T-helper 17 cell (primary cell): ENCODE data around the gene ERN1. TPM values are rescaled to one million over a fixed set of nuclear protein-coding genes. Genes with fewer than 3 reads are reported as not detected.

Experiments
- ATAC-seq: fragments of 150-1000 bp; cut with Tn5 transposase; 2 replicates; pipeline ENCODE4 v1.10.0; 2021; ENCODE audit warnings: mild to moderate bottlenecking, moderate library complexity
- DNase-seq, 3 donors: peaks; one replicate each; pipeline versions ENCODE4 v3.0.0 to v3.0.0-alpha.2; 2020 to 2021
- H3K9me3 ChIP-seq: one replicate; pipeline ENCODE4 v1.7.0; 2013; ENCODE audit warnings: low read length, mild to moderate bottlenecking; ENCODE audit not compliant: control insufficient read depth, poor library complexity, severe bottlenecking
- H3K27ac Mint-ChIP-seq: one replicate; pipeline ENCODE4 v1.8.0; 2022; ENCODE audit warnings: mild to moderate bottlenecking, moderate library complexity, mixed read lengths
- H3K27me3 Mint-ChIP-seq: one replicate; pipeline ENCODE4 v1.8.0; 2022; ENCODE audit warnings: mixed read lengths
- H3K36me3 Mint-ChIP-seq: one replicate; pipeline ENCODE4 v1.8.0; 2022; ENCODE audit warnings: low read depth, mixed read lengths
- H3K4me1 Mint-ChIP-seq: one replicate; pipeline ENCODE4 v1.8.0; 2022; ENCODE audit warnings: mild to moderate bottlenecking, mixed read lengths
- H3K4me3 Mint-ChIP-seq: one replicate; pipeline ENCODE4 v1.8.0; 2022; ENCODE audit warnings: mild to moderate bottlenecking, moderate library complexity, mixed read lengths
- total RNA-seq, 4 donors: library from RNA in 2 of 4; stranded (reverse) in 2 of 4; gene quantifications; one replicate each; pipeline ENCODE4 v1.2.3 and lab custom pipeline; 2022 to 2026

ERN1 gene
- total RNA-seq, 2 donors from 2014 or later, result 185 to 196 TPM

DNA sequence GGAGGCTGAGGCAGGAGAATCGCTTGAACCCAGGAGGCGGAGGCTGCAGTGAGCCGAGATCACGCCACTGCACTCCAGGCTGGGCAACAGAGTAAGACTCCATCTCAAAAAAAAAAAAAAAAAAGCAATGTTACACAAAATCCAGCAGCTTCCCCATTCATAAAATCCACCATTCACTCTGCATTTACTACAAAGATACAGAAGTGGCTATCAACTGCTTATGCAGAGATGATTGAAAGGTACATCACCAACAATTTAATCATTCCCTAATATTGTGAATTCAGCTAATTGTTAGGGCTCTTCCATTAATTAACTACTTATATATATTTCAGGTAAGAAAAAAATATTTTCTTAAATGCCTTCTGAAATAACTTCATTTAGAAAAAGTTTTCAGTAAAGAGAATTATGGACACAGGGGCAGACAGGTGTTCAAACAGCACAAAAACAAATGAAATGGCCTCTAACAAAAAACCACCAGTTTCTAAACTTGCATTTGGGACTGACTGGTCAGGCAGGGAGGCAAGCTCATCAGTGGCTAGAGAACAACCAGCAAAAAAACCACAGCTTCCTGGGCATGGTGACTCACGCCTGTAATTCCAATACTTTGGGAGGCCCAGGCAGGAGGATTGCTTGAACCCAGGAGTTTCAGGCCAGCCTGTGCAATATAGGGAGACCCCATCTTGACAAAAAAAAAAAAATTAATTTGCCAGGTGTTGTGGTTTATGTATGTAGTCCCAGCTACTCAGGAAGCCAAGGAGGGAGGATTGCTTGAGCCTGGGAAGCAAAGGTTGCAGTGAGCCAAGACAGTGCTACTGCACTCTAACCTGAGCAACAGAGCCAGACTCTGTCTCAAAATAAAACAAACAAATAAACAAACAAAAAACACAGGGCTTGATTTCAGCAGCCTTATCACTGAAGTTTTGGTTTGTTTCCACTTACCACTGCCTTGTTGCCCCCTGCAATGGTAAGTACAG, 26.3 kb downstream of the ERN1 start:
- H3K4me1 Mint-ChIP-seq, result peaks cover 45% of the 10 kb centered on the region
- H3K4me3 Mint-ChIP-seq, result no peak overlapping the region
- H3K27ac Mint-ChIP-seq, result peak overlapping the region; percentile 29
- no peaks in the 10 kb centered on the region for H3K36me3 Mint-ChIP-seq
- no peak for DNase-seq
- H3K9me3 ChIP-seq, result no peaks in the 10 kb centered on the region
- ATAC-seq, result no peak
- no peaks in the 10 kb centered on the region for H3K27me3 Mint-ChIP-seq

DNA sequence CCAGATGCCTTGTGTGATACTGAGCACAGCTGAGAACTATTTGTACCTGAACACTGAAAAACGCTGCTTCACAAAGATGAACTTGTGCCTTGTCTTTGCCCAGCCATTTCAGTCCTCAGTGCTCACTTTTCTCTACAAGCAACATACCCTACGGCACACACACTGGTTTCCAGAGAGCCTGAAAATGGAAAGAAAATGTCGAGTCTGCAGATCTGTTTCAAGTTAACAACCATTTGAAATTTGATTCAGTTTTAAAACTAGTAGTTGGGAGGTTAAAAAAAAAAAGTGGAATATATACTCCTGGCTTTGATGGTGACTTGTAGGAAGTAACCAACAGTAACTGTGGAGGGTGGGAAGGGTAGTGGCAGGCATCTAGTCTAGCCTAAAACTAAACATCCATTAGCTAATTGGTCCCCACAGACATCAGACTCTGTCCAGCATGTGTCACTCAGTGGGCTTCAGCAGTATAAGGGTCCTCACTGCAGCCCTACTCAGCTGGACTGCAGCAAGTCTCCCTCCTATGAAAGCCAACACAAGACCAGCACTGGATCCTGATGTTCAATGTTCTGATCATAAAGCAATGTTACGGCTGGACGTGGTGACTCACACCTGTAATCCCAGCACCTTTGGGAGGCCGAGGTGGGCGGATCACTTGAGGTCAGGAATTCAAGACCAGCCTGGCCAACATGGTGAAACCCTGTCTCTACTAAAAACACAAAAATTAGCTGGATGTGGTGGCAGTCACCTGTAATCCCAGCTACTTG, 27.1 kb downstream of the ERN1 start:
- peak overlapping the region; percentile 21 for H3K27ac Mint-ChIP-seq
- H3K9me3 ChIP-seq, result no peaks in the 10 kb centered on the region
- peaks cover 47% of the 10 kb centered on the region for H3K4me1 Mint-ChIP-seq
- ATAC-seq (no peak), DNase-seq (no peak)
- no peaks in the 10 kb centered on the region for H3K27me3 Mint-ChIP-seq
- H3K4me3 Mint-ChIP-seq, result no peak overlapping the region
- no peaks in the 10 kb centered on the region for H3K36me3 Mint-ChIP-seq

- Mint-ChIP-seq H3K27me3 (no peaks in the 10 kb centered on the region), H3K4me3 (no peak overlapping the region), H3K4me1 (peaks cover 52% of the 10 kb centered on the region), H3K36me3 (peaks cover 6% of the 10 kb centered on the region), H3K27ac (peak overlapping the region; percentile 56)
- DNase-seq (no peak), ATAC-seq (no peak)
- no peaks in the 10 kb centered on the region for H3K9me3 ChIP-seq
These were observed 30.4 kb downstream of the ERN1 start for GRCh38 chr17:64099543-64099942.

GRCh38 chr17:64097196-64097936, 32.6 kb downstream of the ERN1 start:
- H3K9me3 ChIP-seq, result no peaks in the 10 kb centered on the region
- Mint-ChIP-seq H3K27ac (peak overlapping the region; percentile 78), H3K36me3 (peaks cover 8% of the 10 kb centered on the region), H3K4me1 (peaks cover 56% of the 10 kb centered on the region), H3K4me3 (no peak overlapping the region), H3K27me3 (no peaks in the 10 kb centered on the region)
- no peak for DNase-seq
- ATAC-seq, result no peak

DNA sequence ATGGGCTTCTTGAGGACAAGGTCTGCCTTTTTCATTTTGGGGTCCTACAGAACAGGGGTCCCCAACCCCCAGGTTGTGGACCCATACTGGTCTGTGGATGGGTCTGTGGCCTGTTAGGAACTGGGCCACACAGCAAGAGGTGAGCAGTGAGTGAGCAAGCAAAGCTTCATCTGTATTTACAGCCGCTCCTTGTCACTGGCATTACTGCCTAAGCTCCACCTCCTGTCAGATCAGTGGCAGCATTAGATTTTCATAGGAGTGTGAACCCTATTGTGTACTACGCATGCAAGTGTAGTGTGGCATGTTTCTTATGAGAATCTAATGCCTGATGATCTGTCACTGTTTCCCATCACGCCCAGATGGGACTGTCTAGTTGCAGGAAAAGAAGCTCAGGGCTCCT, 33.9 kb downstream of the ERN1 start:
- H3K9me3 ChIP-seq, result no peaks in the 10 kb centered on the region
- DNase-seq (no peak), ATAC-seq (no peak)
- Mint-ChIP-seq H3K4me1 (peaks cover 61% of the 10 kb centered on the region), H3K27ac (peak overlapping the region; percentile 78), H3K4me3 (peak overlapping the region; percentile 59), H3K27me3 (no peaks in the 10 kb centered on the region), H3K36me3 (peaks cover 8% of the 10 kb centered on the region)

- H3K4me3 Mint-ChIP-seq, result peak overlapping the region; percentile 59
- no peak for ATAC-seq
These were observed 34.6 kb downstream of the ERN1 start for GRCh38 chr17:64095144-64095882.

GRCh38 chr17:64094412-64094811, 35.5 kb downstream of the ERN1 start:
- no peak for DNase-seq
- H3K36me3 Mint-ChIP-seq, result peaks cover 8% of the 10 kb centered on the region
- H3K4me3 Mint-ChIP-seq, result no peak overlapping the region
- no peaks in the 10 kb centered on the region for H3K27me3 Mint-ChIP-seq
- H3K4me1 Mint-ChIP-seq, result peaks cover 69% of the 10 kb centered on the region
- H3K9me3 ChIP-seq, result no peaks in the 10 kb centered on the region
- peak overlapping the region; percentile 78 for H3K27ac Mint-ChIP-seq
- no peak for ATAC-seq

More at GRCh38 chr17:64095144-64095882, 34.6 kb downstream of the ERN1 start:
- no peaks in the 10 kb centered on the region for H3K9me3 ChIP-seq
- Mint-ChIP-seq H3K27me3 (no peaks in the 10 kb centered on the region), H3K4me1 (peaks cover 65% of the 10 kb centered on the region), H3K36me3 (peaks cover 8% of the 10 kb centered on the region), H3K27ac (peak overlapping the region; percentile 78)
- DNase-seq, result no peak

- no peak overlapping the region for H3K27ac Mint-ChIP-seq
- H3K4me1 Mint-ChIP-seq, result peaks cover 72% of the 10 kb centered on the region
- DNase-seq (no peak), ATAC-seq (peak; percentile 25)
- no peaks in the 10 kb centered on the region for H3K9me3 ChIP-seq
- H3K36me3 Mint-ChIP-seq, result peaks cover 10% of the 10 kb centered on the region
- peak overlapping the region; percentile 7 for H3K4me3 Mint-ChIP-seq
- no peaks in the 10 kb centered on the region for H3K27me3 Mint-ChIP-seq
These were observed 36.9 kb downstream of the ERN1 start for GRCh38 chr17:64092952-64093451.

DNA sequence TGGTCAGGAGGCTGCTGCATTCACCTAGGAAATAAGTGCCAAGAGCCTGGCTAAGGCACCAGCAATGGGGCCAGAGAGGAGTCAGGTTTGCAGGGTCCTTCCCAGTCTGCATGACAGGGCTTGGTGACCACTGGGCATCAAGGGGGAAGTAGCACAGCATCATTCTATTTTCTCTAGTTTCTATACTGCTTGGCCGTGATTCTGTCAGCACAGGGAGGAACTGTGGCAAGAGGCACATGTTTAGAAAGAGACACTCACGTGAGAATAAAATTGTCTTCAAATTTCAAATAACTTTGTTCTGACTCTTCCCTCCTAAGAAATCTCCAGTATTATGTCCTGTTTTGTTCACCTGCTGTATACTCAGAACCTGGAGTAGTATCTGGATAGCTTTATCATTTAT, 37.8 kb downstream of the ERN1 start:
- H3K27me3 Mint-ChIP-seq, result no peaks in the 10 kb centered on the region
- ATAC-seq (no peak), DNase-seq (no peak)
- H3K9me3 ChIP-seq, result no peaks in the 10 kb centered on the region
- H3K4me3 Mint-ChIP-seq, result peak overlapping the region; percentile 10
- H3K4me1 Mint-ChIP-seq, result peaks cover 73% of the 10 kb centered on the region
- H3K27ac Mint-ChIP-seq, result no peak overlapping the region
- H3K36me3 Mint-ChIP-seq, result peaks cover 11% of the 10 kb centered on the region

- peaks cover 12% of the 10 kb centered on the region for H3K36me3 Mint-ChIP-seq
- no peak for DNase-seq
- H3K27me3 Mint-ChIP-seq, result no peaks in the 10 kb centered on the region
- H3K4me1 Mint-ChIP-seq, result peaks cover 72% of the 10 kb centered on the region
- ATAC-seq, result peak; percentile 27
- peak overlapping the region; percentile 77 for H3K4me3 Mint-ChIP-seq
- no peaks in the 10 kb centered on the region for H3K9me3 ChIP-seq
- no peak overlapping the region for H3K27ac Mint-ChIP-seq
These were observed 38.4 kb downstream of the ERN1 start for GRCh38 chr17:64091571-64091970.

GRCh38 chr17:64091116-64091515, 38.8 kb downstream of the ERN1 start:
- DNase-seq (no peak), ATAC-seq (peak; percentile 68)
- peak overlapping the region; percentile 77 for H3K4me3 Mint-ChIP-seq
- peaks cover 12% of the 10 kb centered on the region for H3K36me3 Mint-ChIP-seq
- H3K4me1 Mint-ChIP-seq, result peaks cover 70% of the 10 kb centered on the region
- no peaks in the 10 kb centered on the region for H3K9me3 ChIP-seq
- H3K27me3 Mint-ChIP-seq, result no peaks in the 10 kb centered on the region
- no peak overlapping the region for H3K27ac Mint-ChIP-seq

- DNase-seq (no peak), ATAC-seq (no peak)
- no peaks in the 10 kb centered on the region for H3K9me3 ChIP-seq
- Mint-ChIP-seq H3K27ac (no peak overlapping the region), H3K4me3 (no peak overlapping the region), H3K27me3 (no peaks in the 10 kb centered on the region), H3K36me3 (peaks cover 9% of the 10 kb centered on the region), H3K4me1 (peaks cover 61% of the 10 kb centered on the region)
These were observed 39.8 kb downstream of the ERN1 start for GRCh38 chr17:64090144-64090543.
